GM19328 (cell line): ENCODE measurements around the gene RPS6KA4.

Experiments used
- ATAC-seq: cut with Tn5 transposase; IDR thresholded peaks from one replicate; pipeline ENCODE4 v1.9.1; 2021; ENCODE audit warnings: mild to moderate bottlenecking, moderate library complexity; ENCODE audit not compliant: unreplicated experiment

The RPS6KA4 gene

GRCh38 chr11:64324692-64325469 is 34.1 kb upstream of the RPS6KA4 start:
- no peak for ATAC-seq

DNA sequence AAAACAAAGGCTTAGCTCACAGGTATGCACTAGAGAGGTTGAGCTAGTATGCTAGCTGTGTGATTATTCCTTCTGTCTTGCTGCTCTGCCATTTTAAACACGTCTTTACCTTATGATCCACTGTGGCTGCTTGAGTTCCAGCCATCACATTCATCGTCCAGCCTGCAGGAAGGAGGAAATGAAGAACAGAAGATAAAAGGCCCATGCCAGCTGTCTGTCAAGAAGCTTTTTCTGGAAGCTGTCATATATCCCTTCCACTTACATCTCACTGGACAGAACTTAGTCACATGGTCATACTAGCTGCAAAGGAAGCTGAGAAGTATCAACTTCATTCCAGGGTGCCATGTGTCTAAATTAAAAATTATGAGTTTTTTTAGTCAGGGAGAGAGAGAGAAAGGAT is 31.6 kb upstream of the RPS6KA4 start:
- no peak for ATAC-seq

- no peak for ATAC-seq
Measured at GRCh38 chr11:64327993-64328392, 31.0 kb upstream of the RPS6KA4 start.

DNA sequence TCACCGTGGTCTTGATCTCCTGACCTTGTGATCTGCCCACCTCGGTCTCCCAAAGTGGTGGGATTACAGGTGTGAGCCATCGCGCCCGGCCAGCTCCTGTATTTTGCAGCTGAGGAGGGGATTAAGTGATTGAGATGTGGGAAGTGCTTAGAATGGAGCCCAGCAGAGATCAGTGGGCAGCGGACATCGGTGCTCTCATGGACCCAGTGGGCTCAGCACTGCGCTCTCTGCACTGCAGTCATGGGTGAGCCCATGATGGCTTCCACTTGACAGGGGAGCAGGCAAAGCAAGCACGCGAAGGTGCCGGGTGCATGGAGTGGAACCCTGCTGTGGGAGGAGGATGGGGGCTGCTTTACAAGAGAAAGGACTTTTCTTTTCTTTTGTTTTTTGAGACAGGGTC is 28.1 kb upstream of the RPS6KA4 start:
- ATAC-seq, result no peak

GRCh38 chr11:64331569-64332371 is 27.2 kb upstream of the RPS6KA4 start:
- ATAC-seq, result no peak

DNA sequence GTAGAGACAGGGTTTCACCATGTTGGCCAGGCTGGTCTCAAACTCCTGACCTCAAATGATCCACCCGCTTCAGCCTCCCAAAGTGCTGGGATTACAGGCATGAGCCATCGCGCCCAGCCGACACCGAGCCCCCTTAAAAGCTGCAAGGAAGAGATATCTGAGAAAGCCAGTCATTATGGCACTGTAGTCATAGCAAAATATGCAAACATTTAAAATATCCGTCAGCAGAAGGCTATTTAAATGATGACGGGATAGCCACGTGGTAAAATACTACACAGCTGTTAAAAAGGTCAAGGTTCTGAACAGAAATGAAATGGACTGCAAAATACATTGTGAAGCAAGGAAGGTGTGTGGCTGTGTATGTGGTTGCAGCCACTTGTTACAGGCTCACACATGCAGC is 25.4 kb upstream of the RPS6KA4 start:
- no peak for ATAC-seq

DNA sequence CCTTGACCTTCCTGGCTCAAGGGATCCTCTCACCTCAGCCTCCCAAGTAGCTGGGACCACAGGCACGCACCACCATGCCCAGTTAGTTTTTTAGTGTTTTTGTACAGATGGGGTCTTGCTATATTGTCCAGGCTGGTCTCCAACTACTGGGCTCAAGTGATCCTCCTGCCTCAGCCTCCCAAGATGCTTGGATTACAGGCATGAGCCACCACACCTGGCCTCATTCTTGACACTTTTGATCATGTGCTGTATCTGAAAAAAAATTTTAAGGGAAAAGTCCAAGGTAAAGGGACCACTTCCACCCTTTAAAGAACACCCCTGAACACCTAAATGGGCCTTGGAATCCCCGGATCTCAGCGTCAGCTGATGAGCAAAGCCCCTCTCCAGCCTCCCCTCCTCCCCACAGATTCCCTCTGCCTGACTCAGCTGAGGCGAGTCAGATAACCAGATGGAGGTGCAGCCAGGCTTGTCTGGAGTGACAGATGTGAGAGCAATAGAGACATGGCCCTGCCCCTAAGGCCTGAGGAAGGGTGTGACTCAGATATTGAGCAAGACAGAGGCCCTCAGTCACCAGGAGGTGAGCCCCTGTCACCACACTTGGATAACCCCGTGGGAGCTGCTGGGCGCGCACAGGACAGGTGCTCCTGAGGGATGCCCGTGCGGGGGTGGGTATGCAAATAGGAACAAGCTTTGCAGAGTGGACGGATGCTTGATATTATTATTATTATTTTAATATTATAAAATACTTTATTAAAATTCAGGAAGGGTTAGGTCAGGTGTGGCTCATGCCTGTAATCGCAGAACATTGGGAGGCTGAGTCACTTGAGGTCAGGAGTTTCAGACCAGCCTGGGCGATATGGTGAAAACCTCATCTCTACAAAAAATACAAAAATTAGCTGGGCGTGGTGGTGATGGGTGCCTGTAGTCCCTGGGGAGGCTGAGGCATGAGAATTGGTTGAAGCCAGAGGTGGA is 23.9 kb upstream of the RPS6KA4 start:
- ATAC-seq, result peak; percentile 60

- no peak for ATAC-seq
Measured at GRCh38 chr11:64337538-64338249, 21.3 kb upstream of the RPS6KA4 start.

DNA sequence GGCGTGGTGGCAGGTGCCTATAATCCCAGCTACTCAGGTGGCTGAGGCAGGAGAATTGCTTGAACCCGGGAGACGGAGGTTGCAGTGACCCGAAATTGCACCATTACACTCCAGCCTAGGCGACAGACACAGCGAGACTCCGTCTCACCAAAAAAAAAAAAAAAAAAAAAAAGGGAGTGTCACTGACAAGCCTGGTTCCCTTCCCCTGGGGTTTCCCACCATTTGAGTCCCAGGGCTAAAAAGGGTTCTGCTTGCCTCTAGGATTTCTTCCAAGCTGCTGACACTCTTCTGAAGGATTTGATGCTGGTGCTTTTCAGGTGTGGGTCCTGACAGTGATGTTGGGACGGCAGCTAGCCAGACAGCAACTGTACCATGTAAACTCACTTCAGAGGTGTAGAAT is 20.2 kb upstream of the RPS6KA4 start:
- ATAC-seq, result no peak

GRCh38 chr11:64339286-64339685 is 19.7 kb upstream of the RPS6KA4 start:
- ATAC-seq, result no peak

- ATAC-seq, result peak; percentile 49
Measured at GRCh38 chr11:64339754-64340408, 19.1 kb upstream of the RPS6KA4 start, which contains the start of gene CCDC88B. Gene CCDC88B, plus strand, starts transcription at chr11:64340204. Its CDS starts 63 bp downstream, at chr11:64340267.

DNA sequence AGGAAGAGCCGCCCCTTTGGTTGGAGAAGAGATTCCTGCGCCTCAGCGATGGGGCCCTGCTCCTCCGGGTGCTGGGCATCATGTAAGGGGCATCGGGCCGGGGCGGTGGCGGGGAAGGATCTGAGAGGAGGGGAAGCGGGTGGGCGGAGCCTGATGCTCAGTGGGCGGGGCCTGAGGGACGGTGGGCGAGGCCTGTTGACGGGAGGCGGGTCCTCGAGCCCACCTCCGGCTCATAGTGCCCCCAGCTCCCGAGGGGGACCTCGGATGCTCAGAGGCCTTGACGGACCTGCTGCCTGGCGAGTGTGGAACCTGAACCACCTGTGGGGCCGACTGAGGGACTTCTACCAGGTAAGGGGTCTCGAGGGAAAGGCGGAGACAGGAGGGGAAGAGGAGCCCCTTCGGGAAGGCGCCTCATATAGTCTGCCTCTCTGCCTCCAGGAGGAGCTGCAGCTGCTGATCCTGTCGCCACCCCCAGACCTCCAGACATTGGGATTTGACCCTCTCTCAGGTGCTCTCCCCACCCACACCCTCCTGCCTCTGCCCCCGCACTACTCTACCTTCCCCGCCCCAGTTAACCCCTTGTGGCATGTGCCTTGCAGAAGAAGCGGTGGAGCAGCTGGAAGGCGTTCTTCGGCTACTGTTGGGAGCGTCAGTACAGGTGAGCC is 18.2 kb upstream of the RPS6KA4 start:
- no peak for ATAC-seq

DNA sequence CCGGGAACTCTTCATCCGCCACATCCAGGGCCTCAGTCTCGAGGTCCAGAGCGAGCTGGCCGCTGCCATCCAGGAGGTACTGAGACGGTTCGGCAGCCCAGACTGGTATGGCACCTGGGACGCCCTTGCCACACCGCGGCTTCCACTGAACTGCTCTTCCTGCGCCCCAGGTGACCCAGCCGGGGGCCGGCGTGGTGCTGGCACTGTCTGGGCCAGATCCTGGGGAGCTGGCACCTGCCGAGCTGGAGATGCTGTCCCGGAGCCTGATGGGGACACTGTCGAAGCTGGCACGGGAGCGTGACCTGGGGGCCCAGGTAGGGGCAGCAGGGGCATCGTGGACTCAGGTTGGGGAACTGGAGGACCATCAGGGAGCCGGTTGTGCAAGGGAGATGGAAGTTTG is 17.5 kb upstream of the RPS6KA4 start:
- ATAC-seq, result no peak

- no peak for ATAC-seq
Measured at GRCh38 chr11:64341851-64342791, 16.8 kb upstream of the RPS6KA4 start.

GRCh38 chr11:64342869-64343745 is 15.9 kb upstream of the RPS6KA4 start:
- ATAC-seq, result no peak

DNA sequence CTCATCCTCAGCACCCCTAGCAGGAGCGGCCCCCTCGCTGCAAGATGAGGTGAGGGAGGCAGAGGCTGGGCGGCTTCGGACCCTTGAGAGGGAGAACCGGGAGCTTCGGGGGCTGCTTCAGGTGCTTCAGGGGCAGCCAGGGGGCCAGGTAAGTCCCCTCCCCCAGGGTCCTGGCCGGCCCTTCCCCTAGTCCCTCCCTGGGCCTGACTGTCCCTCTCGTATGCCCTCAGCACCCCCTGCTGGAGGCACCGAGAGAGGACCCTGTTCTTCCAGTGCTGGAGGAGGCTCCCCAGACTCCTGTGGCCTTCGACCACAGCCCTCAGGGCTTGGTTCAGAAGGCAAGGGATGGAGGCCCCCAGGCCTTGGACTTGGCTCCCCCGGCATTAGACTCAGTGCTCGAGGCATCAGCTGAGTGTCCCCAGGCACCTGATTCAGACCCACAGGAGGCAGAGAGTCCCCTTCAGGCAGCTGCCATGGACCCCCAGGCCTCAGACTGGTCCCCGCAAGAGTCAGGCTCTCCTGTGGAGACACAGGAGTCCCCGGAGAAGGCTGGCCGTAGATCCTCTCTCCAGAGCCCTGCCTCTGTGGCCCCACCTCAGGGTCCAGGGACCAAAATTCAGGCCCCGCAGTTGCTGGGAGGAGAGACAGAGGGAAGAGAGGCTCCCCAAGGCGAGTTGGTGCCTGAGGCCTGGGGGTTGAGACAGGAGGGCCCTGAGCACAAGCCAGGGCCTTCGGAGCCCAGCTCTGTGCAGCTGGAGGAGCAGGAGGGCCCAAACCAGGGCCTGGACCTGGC is 15.0 kb upstream of the RPS6KA4 start:
- ATAC-seq, result no peak
